Neural crest cell (in vitro differentiated cells): Measurements from ENCODE around the gene CACNG7. TPM values are rescaled to one million over a fixed set of nuclear protein-coding genes. Genes with fewer than 3 reads are reported as not detected.

Experiments
- DNase-seq: peaks from one replicate; pipeline ENCODE4 v3.0.0; 2021; ENCODE audit warnings: low read depth, mixed read lengths, low spot score
- H3K27ac Mint-ChIP-seq: one replicate; pipeline ENCODE4 v1.8.0; 2021; ENCODE audit warnings: mild to moderate bottlenecking, mixed read lengths; ENCODE audit not compliant: unreplicated experiment
- H3K27me3 Mint-ChIP-seq: 2 replicates; pipeline ENCODE4 v1.8.0; 2021; ENCODE audit warnings: low read depth, mild to moderate bottlenecking, mixed read lengths
- H3K36me3 Mint-ChIP-seq: 2 replicates; pipeline ENCODE4 v1.8.0; 2021; ENCODE audit warnings: low read depth, mild to moderate bottlenecking, mixed read lengths
- H3K4me1 Mint-ChIP-seq: 2 replicates; pipeline ENCODE4 v1.8.0; 2021; ENCODE audit warnings: mixed read lengths
- H3K4me3 Mint-ChIP-seq: one replicate; pipeline ENCODE4 v1.8.0; 2021; ENCODE audit warnings: mild to moderate bottlenecking, mixed read lengths
- H3K9me3 Mint-ChIP-seq: 2 replicates; pipeline ENCODE4 v1.8.0; 2021; ENCODE audit warnings: mixed read lengths
- CTCF ChIP-seq: fragments of 200-600 bp; sonication (generic); conservative IDR thresholded peaks from 2 replicates; pipeline ENCODE4 v1.5.0; 2021; ENCODE audit warnings: antibody characterized with exemption, mild to moderate bottlenecking
- total RNA-seq: library from RNA; stranded (reverse); gene quantifications from 2 replicates; pipeline ENCODE4 v1.2.1, GENCODE V29; 2021

CACNG7 gene
- total RNA-seq, 1 donor from 2014 or later = 25.3 TPM

GRCh38 chr19:53881482-53882390, 27.3 kb upstream of the CACNG7 start, which contains the start of gene PRKCG:
PRKCG (plus strand) TSS chr19:53882197; CDS start chr19:53882495, 298 bp downstream.
- Mint-ChIP-seq H3K4me3 (peak within 1 kb of the TSS; percentile 52), H3K27ac (no peak within 1 kb of the TSS), H3K9me3 (no peaks in the 10 kb centered on the region), H3K4me1 (peaks cover 12% of the 10 kb centered on the region), H3K27me3 (peaks cover 39% of the 10 kb centered on the region), H3K36me3 (no peaks in the 10 kb centered on the region)
- peak; percentile 60 for TF ChIP-seq CTCF
- peak; percentile 47 for DNase-seq

- H3K9me3 Mint-ChIP-seq = no peaks in the 10 kb centered on the region
- H3K27me3 Mint-ChIP-seq = peaks cover 39% of the 10 kb centered on the region
- no peak for TF ChIP-seq CTCF
- H3K27ac Mint-ChIP-seq = no peak overlapping the region
- H3K36me3 Mint-ChIP-seq = no peaks in the 10 kb centered on the region
- no peak for DNase-seq
- peaks cover 12% of the 10 kb centered on the region for H3K4me1 Mint-ChIP-seq
- H3K4me3 Mint-ChIP-seq = peak overlapping the region; percentile 52
These were observed 26.6 kb upstream of the CACNG7 start for GRCh38 chr19:53882391-53883050.

GRCh38 chr19:53883231-53883661, 25.8 kb upstream of the CACNG7 start:
- Mint-ChIP-seq H3K27ac (no peak overlapping the region), H3K4me3 (no peak overlapping the region), H3K36me3 (no peaks in the 10 kb centered on the region), H3K9me3 (no peaks in the 10 kb centered on the region), H3K4me1 (peaks cover 17% of the 10 kb centered on the region), H3K27me3 (peaks cover 44% of the 10 kb centered on the region)
- TF ChIP-seq CTCF = no peak
- no peak for DNase-seq

- Mint-ChIP-seq H3K27ac (no peak overlapping the region), H3K4me1 (peaks cover 17% of the 10 kb centered on the region), H3K27me3 (peaks cover 47% of the 10 kb centered on the region), H3K9me3 (no peaks in the 10 kb centered on the region), H3K36me3 (no peaks in the 10 kb centered on the region), H3K4me3 (peak overlapping the region; percentile 36)
- TF ChIP-seq CTCF = no peak
- no peak for DNase-seq
These were observed 25.3 kb upstream of the CACNG7 start for GRCh38 chr19:53883741-53884140.

- no peaks in the 10 kb centered on the region for H3K36me3 Mint-ChIP-seq
- no peak overlapping the region for H3K4me3 Mint-ChIP-seq
- peaks cover 13% of the 10 kb centered on the region for H3K4me1 Mint-ChIP-seq
- no peak for TF ChIP-seq CTCF
- peaks cover 50% of the 10 kb centered on the region for H3K27me3 Mint-ChIP-seq
- no peak overlapping the region for H3K27ac Mint-ChIP-seq
- no peaks in the 10 kb centered on the region for H3K9me3 Mint-ChIP-seq
- DNase-seq = no peak
These were observed 24.8 kb upstream of the CACNG7 start for GRCh38 chr19:53884256-53884655.
